Gastrocnemius medialis (tissue), 4 donors: ENCODE measurements around the gene C1QL4. TPM values are rescaled to one million over a fixed set of nuclear protein-coding genes. Genes with fewer than 3 reads are reported as not detected.
A peak's percentile ranks its signal among the peaks of the same experiment; 100 is the strongest.

Experiments
- ATAC-seq, 2 donors: fragments of 150-250 bp; one replicate each; pipeline ENCODE4 v1.9.1; 2016
- DNase-seq, 2 donors: peaks; one replicate each; pipeline ENCODE4 v3.0.0-alpha.2; 2019
- H3K27ac ChIP-seq, 4 donors: fragments of 200-600 bp; sonication (generic); 1 replicate in 1 of 4; 2 replicates in 3 of 4; pipeline ENCODE4 v1.5.1; 2016 to 2018; ENCODE audit warnings: mild to moderate bottlenecking in 2 of 4, moderate library complexity in 1 of 4
- H3K27me3 ChIP-seq, 3 donors: fragments of 200-600 bp; sonication (generic) in 2 of 3; 1 replicate in 1 of 3; 2 replicates in 2 of 3; pipeline versions ENCODE4 v1.5.1 to v1.6.0; 2016 to 2019; ENCODE audit warnings: mild to moderate bottlenecking in 1 of 3, moderate library complexity in 1 of 3
- H3K36me3 ChIP-seq, 2 donors: fragments of 200-600 bp; sonication (generic) in 1 of 2; one replicate each; pipeline ENCODE4 v1.5.1; 2017 to 2018
- H3K4me1 ChIP-seq, 2 donors: fragments of 200-600 bp; sonication (generic) in 1 of 2; one replicate each; pipeline ENCODE4 v1.5.1; 2016 to 2017; ENCODE audit warnings: mild to moderate bottlenecking in 2 of 2
- H3K4me3 ChIP-seq, 4 donors: fragments of 200-600 bp; sonication (generic) in 3 of 4; 1 replicate in 1 of 4; 2 replicates in 3 of 4; pipeline ENCODE4 v1.5.1; 2016 to 2019; ENCODE audit warnings: mild to moderate bottlenecking in 2 of 4
- H3K9me3 ChIP-seq, 3 donors: fragments of 200-600 bp; sonication (generic) in 2 of 3; 1 replicate in 1 of 3; 2 replicates in 2 of 3; pipeline ENCODE4 v1.5.1; 2016 to 2019
- POLR2A ChIP-seq, 2 donors: fragments of 450-650 bp; IDR thresholded peaks; one replicate each; pipeline ENCODE4 v1.6.1; 2017; ENCODE audit warnings: antibody characterized with exemption in 2 of 2, mild to moderate bottlenecking in 2 of 2, moderate library complexity in 2 of 2
- in situ Hi-C, 4 donors: fragments of 200-750 bp; cut with MboI; loops; one replicate each; pipeline versions ENCODE4 v1.15.0 to v1.8.0; 2017; ENCODE audit warnings: low sequenced_read_pairs in 4 of 4
- intact Hi-C: fragments of 100-400 bp; cut with DNase I; formaldehyde crosslinking; loops from one replicate; pipeline ENCODE4 v1.15.1; 2023; ENCODE audit warnings: low total_unique reads
- total RNA-seq, 4 donors: library from RNA; depleted of rRNA; stranded (reverse); fragments of >200 nt; gene quantifications; one replicate each; pipeline versions ENCODE4 v1.1.0 to v1.2.3, GENCODE V29; 2016
- TF ChIP-seq, protein P1 (sequence below), 5 experiments: fragments of 450-650 bp in 3 of 5; fragments of 200-600 bp in 2 of 5; sonication (generic) in 2 of 5; IDR thresholded peaks in 4 of 5; conservative IDR thresholded peaks in 1 of 5; 1 replicate in 4 of 5; 2 replicates in 1 of 5; pipeline ENCODE4 v1.5.1; 2016 to 2019; ENCODE audit warnings: antibody characterized with exemption in 5 of 5, mild to moderate bottlenecking in 3 of 5, moderate library complexity in 3 of 5

C1QL4 gene
- total RNA-seq, 4 donors from 2014 or later: not detected

DNA sequence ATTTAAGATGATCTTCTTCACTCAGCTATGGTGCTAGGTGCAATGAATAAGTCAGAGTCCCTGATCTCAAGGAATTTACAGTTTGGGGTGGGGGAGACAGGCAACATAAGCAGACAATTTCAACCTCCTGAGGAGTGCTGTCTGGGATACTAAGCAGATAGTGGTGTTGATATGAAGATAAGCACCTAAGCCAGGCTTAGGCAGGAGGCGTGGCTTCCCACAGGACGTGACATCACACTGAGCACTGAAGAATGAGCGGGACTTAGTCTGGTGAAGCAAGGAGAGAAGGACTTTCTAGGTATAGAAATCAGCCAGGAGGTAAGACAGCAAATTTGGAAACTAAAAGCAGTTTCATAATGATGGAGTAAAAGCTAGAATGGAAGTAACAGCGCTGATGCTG, 35.2 kb downstream of the C1QL4 start:
- intact Hi-C loops: no loop called here
- H3K27me3 ChIP-seq: peaks cover 28 to 35% (median 31%) of the 10 kb centered on the region in 3 donors
- TF ChIP-seq, protein P1, sequence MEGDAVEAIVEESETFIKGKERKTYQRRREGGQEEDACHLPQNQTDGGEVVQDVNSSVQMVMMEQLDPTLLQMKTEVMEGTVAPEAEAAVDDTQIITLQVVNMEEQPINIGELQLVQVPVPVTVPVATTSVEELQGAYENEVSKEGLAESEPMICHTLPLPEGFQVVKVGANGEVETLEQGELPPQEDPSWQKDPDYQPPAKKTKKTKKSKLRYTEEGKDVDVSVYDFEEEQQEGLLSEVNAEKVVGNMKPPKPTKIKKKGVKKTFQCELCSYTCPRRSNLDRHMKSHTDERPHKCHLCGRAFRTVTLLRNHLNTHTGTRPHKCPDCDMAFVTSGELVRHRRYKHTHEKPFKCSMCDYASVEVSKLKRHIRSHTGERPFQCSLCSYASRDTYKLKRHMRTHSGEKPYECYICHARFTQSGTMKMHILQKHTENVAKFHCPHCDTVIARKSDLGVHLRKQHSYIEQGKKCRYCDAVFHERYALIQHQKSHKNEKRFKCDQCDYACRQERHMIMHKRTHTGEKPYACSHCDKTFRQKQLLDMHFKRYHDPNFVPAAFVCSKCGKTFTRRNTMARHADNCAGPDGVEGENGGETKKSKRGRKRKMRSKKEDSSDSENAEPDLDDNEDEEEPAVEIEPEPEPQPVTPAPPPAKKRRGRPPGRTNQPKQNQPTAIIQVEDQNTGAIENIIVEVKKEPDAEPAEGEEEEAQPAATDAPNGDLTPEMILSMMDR (IDR thresholded peaks at IDR 0.05 in 4 of 5, conservative IDR thresholded peaks at IDR 0.05 in 1 of 5): no peak
- no peak for TF ChIP-seq POLR2A (IDR thresholded peaks at IDR 0.05)

DNA sequence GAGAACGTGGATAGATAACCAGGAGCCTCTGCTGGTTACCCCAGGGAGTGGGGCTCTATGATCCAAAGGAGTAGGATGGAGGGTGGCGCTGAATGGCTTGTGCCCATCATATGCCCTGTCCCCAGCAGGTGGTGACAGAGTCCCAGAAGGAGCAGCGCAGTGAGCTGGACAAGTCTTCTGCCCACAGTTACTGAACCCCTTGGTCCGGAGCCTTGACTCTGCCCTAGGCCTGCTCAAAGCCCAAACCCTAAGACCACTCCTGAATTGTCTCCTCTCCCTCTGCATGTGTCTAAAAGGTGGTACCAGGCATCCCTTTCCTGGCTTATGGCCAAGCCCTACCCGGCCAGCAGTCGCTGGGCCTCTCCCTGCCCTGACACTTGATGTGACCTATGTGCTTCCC, 38.8 kb downstream of the C1QL4 start:
- TF ChIP-seq, protein P1 (IDR thresholded peaks at IDR 0.05 in 4 of 5, conservative IDR thresholded peaks at IDR 0.05 in 1 of 5): no peak
- TF ChIP-seq POLR2A (IDR thresholded peaks at IDR 0.05): no peak
- H3K9me3 ChIP-seq: no peaks in the 10 kb centered on the region
- H3K27me3 ChIP-seq: peaks cover 46 to 50% (median 49%) of the 10 kb centered on the region in 3 donors
- DNase-seq (no peak), ATAC-seq (no peak)
- in situ Hi-C loops: no loop called here
- H3K4me3 ChIP-seq: no peak overlapping the region
- intact Hi-C loops: no loop called here
- peaks cover 0 to 11% of the 10 kb centered on the region in 2 donors for H3K4me1 ChIP-seq
- H3K36me3 ChIP-seq: no peaks in the 10 kb centered on the region
- H3K27ac ChIP-seq: no peak overlapping the region

More for the DNA sequence above, 35.2 kb downstream of the C1QL4 start:
- Histone ChIP-seq H3K27ac (no peak overlapping the region), H3K4me3 (no peak overlapping the region), H3K9me3 (no peaks in the 10 kb centered on the region), H3K36me3 (no peaks in the 10 kb centered on the region), H3K4me1 (peaks cover 0 to 9% of the 10 kb centered on the region in 2 donors)
- ATAC-seq (no peak), DNase-seq (no peak)
- in situ Hi-C loops: no loop called here

DNA sequence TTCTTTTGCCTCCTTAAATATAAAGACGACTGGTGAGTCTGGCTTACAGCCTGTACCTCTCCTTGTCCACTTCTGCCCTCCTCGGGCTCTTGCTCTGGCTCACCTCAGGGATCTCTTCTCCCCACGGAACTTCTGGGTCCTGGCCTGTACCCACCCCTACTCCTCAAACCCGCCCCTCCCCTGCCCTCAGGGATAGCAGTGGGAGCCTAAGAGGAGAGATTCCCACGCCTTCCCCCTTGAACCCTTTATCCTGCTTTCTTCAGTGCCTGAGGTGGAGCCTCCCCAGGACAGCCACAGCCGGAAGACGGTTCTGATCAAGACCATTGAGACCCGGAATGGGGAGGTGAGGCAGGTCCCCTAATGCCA, 39.3 kb downstream of the C1QL4 start:
- ATAC-seq (peak in 1 of 2 donors; percentile 13), DNase-seq (no peak)
- in situ Hi-C loops (no loop called here), intact Hi-C loops (no loop called here)
- TF ChIP-seq, protein P1 (IDR thresholded peaks at IDR 0.05 in 4 of 5, conservative IDR thresholded peaks at IDR 0.05 in 1 of 5): no peak
- no peak for TF ChIP-seq POLR2A (IDR thresholded peaks at IDR 0.05)
- Histone ChIP-seq H3K27me3 (peaks cover 46 to 50% (median 49%) of the 10 kb centered on the region in 3 donors), H3K4me3 (peak overlapping the region in 3 of 4 donors; percentile 13 to 52 (median 25)), H3K4me1 (peaks cover 0 to 11% of the 10 kb centered on the region in 2 donors), H3K9me3 (no peaks in the 10 kb centered on the region), H3K36me3 (no peaks in the 10 kb centered on the region), H3K27ac (no peak overlapping the region)

DNA sequence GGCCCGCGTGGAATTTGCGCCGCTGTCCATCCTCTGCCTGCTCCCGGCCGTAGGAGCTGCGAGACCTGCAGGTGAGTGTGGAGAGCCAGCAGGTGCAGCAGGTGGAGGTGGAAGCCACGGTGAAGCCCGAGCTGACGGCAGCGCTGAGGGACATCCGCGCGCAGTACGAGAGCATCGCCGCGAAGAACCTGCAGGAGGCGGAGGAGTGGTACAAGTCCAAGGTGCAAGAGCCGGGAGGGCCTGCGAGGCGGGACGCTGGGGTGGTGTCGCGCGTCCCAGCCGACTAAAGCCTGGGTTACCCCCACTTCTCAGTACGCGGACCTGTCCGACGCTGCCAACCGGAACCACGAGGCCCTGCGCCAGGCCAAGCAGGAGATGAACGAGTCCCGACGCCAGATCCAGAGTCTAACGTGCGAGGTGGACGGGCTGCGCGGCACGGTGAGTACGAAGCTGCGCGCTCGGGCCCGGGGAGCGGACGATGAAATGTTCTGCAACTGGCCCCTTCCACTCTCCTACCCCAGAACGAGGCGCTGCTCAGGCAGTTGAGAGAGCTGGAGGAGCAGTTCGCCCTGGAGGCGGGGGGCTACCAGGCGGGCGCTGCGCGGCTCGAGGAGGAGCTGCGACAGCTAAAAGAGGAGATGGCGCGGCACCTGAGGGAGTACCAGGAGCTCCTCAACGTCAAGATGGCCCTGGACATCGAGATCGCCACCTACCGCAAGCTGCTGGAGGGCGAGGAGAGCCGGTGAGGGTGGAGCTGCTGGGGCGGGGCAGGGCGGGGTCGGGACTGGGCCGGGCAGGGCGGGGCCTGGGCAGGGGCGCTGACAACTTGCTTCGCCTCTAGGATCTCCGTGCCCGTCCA, 39.9 kb downstream of the C1QL4 start:
- intact Hi-C loops (no loop called here), in situ Hi-C loops (no loop called here)
- H3K27ac ChIP-seq: no peak overlapping the region
- DNase-seq (no peak), ATAC-seq (peak in 1 of 2 donors; percentile 40)
- TF ChIP-seq POLR2A (IDR thresholded peaks at IDR 0.05): no peak
- TF ChIP-seq, protein P1 (IDR thresholded peaks at IDR 0.05 in 4 of 5, conservative IDR thresholded peaks at IDR 0.05 in 1 of 5): no peak
- H3K4me1 ChIP-seq: peaks cover 0 to 11% of the 10 kb centered on the region in 2 donors
- H3K4me3 ChIP-seq: peak overlapping the region; percentile 13 to 52 (median 20)
- H3K27me3 ChIP-seq: peaks cover 46 to 50% (median 49%) of the 10 kb centered on the region in 3 donors
- H3K36me3 ChIP-seq: no peaks in the 10 kb centered on the region
- no peaks in the 10 kb centered on the region for H3K9me3 ChIP-seq
